GM12892 (cell line): ENCODE results near the gene LGI4.
A peak's percentile ranks its signal among the peaks of the same experiment; 100 is the strongest.
"Not testable (repeated sequence)": the region's sequence is repeated elsewhere in the genome, so short reads cannot be mapped to it uniquely, and the experiment has no call there.

Experiments
- DNase-seq: peaks from one replicate; pipeline ENCODE4 v3.0.0; 2011; ENCODE audit not compliant: insufficient read length
- FAIRE-seq: peaks from 2 replicates; lab custom pipeline; 2011; peaks lifted over from hg19 to GRCh38; lab: Jason Lieb, UNC
- POLR2A ChIP-seq: IDR thresholded peaks from 2 replicates; pipeline ENCODE4 v1.6.1; 2011; ENCODE audit warnings: low read depth, low read length, control low read depth
- POLR2AphosphoS5 ChIP-seq: IDR thresholded peaks from 2 replicates; pipeline ENCODE4 v1.6.1; 2011; ENCODE audit warnings: low read depth, low read length, control low read depth
- TAF1 ChIP-seq: IDR thresholded peaks from 2 replicates; pipeline ENCODE4 v1.6.1; 2011; ENCODE audit warnings: low read depth, mild to moderate bottlenecking, control low read depth, low read length, borderline replicate concordance

The LGI4 gene

GRCh38 chr19:35136977-35137702 lies 2.3 kb upstream of the LGI4 start:
- TF ChIP-seq POLR2AphosphoS5 (no peak), TAF1 (no peak), POLR2A (no peak)
- DNase-seq, result no peak
- peak; percentile 46 for FAIRE-seq

- no peak for TF ChIP-seq POLR2A
- no peak for TF ChIP-seq TAF1
- no peak for FAIRE-seq
- no peak for DNase-seq
Observed at GRCh38 chr19:35136231-35136630, 1.4 kb upstream of the LGI4 start.

GRCh38 chr19:35135389-35135909 lies 590 bp upstream of the LGI4 start:
- TF ChIP-seq POLR2AphosphoS5, result no peak
- no peak for TF ChIP-seq POLR2A
- TF ChIP-seq TAF1, result no peak
- FAIRE-seq, result peak; percentile 82
- DNase-seq, result peak; percentile 95

- TF ChIP-seq POLR2AphosphoS5 (no peak), TAF1 (no peak), POLR2A (no peak)
- FAIRE-seq (no peak), DNase-seq (no peak)
Observed at GRCh38 chr19:35133826-35134225, 1.0 kb downstream of the LGI4 start.

GRCh38 chr19:35132254-35132653 lies 2.6 kb downstream of the LGI4 start:
- no peak for TF ChIP-seq TAF1
- TF ChIP-seq POLR2AphosphoS5, result no peak
- no peak for TF ChIP-seq POLR2A
- FAIRE-seq, result no peak
- no peak for DNase-seq

- DNase-seq, result no peak
- no peak for FAIRE-seq
- TF ChIP-seq POLR2AphosphoS5, result no peak
- no peak for TF ChIP-seq TAF1
- no peak for TF ChIP-seq POLR2A
Observed at GRCh38 chr19:35130761-35131720, 3.8 kb downstream of the LGI4 start.

- DNase-seq, FAIRE-seq: not testable (repeated sequence)
Observed at GRCh38 chr19:35129724-35130274, 5.1 kb downstream of the LGI4 start.

GRCh38 chr19:35128398-35129057 lies 6.3 kb downstream of the LGI4 start:
- TF ChIP-seq POLR2A, result no peak
- TF ChIP-seq POLR2AphosphoS5, result no peak
- TF ChIP-seq TAF1, result no peak
- FAIRE-seq (no peak), DNase-seq (no peak)

GRCh38 chr19:35127871-35128270 lies 7.0 kb downstream of the LGI4 start:
- no peak for FAIRE-seq
- DNase-seq, result no peak
- TF ChIP-seq POLR2A (no peak), TAF1 (no peak), POLR2AphosphoS5 (no peak)

- TF ChIP-seq POLR2A, result no peak
- TF ChIP-seq TAF1, result no peak
- TF ChIP-seq POLR2AphosphoS5, result no peak
- FAIRE-seq, result no peak
- DNase-seq, result no peak
Observed at GRCh38 chr19:35126624-35126959, 8.3 kb downstream of the LGI4 start.
